ENCODE data around the gene RRN3. TPM values are rescaled to one million over a fixed set of nuclear protein-coding genes. Genes with fewer than 3 reads are reported as not detected.

RRN3 gene
- total and polyA plus RNA-seq, 9 of the 15 experiments (the other 6 are each of a cell fraction or from before 2014, with no cell fraction given) = 22.2 to 49.5 (median 28.4) TPM

GRCh38 chr16:15054357-15055140 lies 39.5 kb downstream of the RRN3 start:
- Histone ChIP-seq H3K27ac (ENCODE audit: extremely low read depth, low read depth, low read length) (no peak overlapping the region), H3K4me1 (replicated peaks in 1 of 2; ENCODE audit: control insufficient read depth in 2 of 2, insufficient read depth in 2 of 2, low read length in 2 of 2) (peaks cover 2 to 20% of the 10 kb centered on the region in 2 experiments; a peak in 3 of 5 replicates), H2AFZ (ENCODE audit: low read depth, low read length) (peak overlapping the region; percentile 87; the same call in 1 of the 2 replicates), H3K9me1 (ENCODE audit: control insufficient read depth, insufficient read depth, low read length) (no peaks in the 10 kb centered on the region), H4K20me1 (replicated peaks; ENCODE audit: control insufficient read depth, insufficient read depth, low read length) (no peaks in the 10 kb centered on the region), H3K79me2 (ENCODE audit: control insufficient read depth, insufficient read depth, low read length) (peaks cover 11% of the 10 kb centered on the region; the same call in 1 of the 3 replicates), H3K36me3 (ENCODE audit: control insufficient read depth, insufficient read depth, low read length) (peaks cover 9% of the 10 kb centered on the region; the same call in 2 of the 3 replicates), H3K9me3 (replicated peaks; ENCODE audit: control insufficient read depth, insufficient read depth, low read depth, low read length) (peaks cover 5% of the 10 kb centered on the region; the same call in 1 of the 2 replicates), H3K4me3 (peak overlapping the region; percentile 94), H3K9ac (ENCODE audit: insufficient read depth in 1 of 2, low read depth in 2 of 2, low read length in 2 of 2) (no peak overlapping the region; a peak in 1 of 4 replicates), H3K27me3 (ENCODE audit: control insufficient read depth in 2 of 2, insufficient read depth in 2 of 2, low read length in 2 of 2) (no peaks in the 10 kb centered on the region), H3K4me2 (ENCODE audit: insufficient read depth, low read length) (peak overlapping the region; percentile 82; the same call in 1 of the 2 replicates)
- intact Hi-C loops (cut with micrococcal nuclease) (no loop called here), in situ Hi-C loops (cut with MboI) (loop anchor here (25.0 kb wide), 1 partner anchor 167 kb away; no protein-coding TSS in a partner anchor)
- BruUV-seq (replicated peaks) = TSS peak; percentile 45
- DNase-seq (ENCODE audit: extremely low read depth in 1 of 4, low spot score in 3 of 4) (no peak), FAIRE-seq (peak; percentile 42), ATAC-seq (no peak)
- no peak for TF ChIP-seq ZNF143 (CRISPR knock-in tag; IDR thresholded peaks at IDR 0.05)
- 0 out of 2 replicates have a peak, but pooled peaks have one; percentile 66 for TF ChIP-seq ZNF766 (CRISPR knock-in tag; conservative IDR thresholded peaks at IDR 0.05)
- TF ChIP-seq TRIM28 (IDR thresholded peaks at IDR 0.05) = peak; percentile 54
- TF ChIP-seq ZNF316 (IDR thresholded peaks at IDR 0.05) = peak; percentile 67
- no peak for TF ChIP-seq CBX2 (IDR thresholded peaks at IDR 0.05; ENCODE audit: insufficient read depth, low read length, poor library complexity, severe bottlenecking)
- TF ChIP-seq ELF1 (tag; IDR thresholded peaks at IDR 0.05) = no peak
- TF ChIP-seq SMAD2 (IDR thresholded peaks at IDR 0.05; ENCODE audit: low read depth, low read length) = no peak
- TF ChIP-seq MBD1 (CRISPR knock-in tag; IDR thresholded peaks at IDR 0.05) = 0 out of 2 replicates have a peak, but pooled peaks have one; percentile 28
- TF ChIP-seq TRIM24 (IDR thresholded peaks at IDR 0.05) = 0 out of 4 replicates have a peak, but pooled peaks of 1 of the 2 experiments have one; percentile 25
- TF ChIP-seq KAT8 (IDR thresholded peaks at IDR 0.05; ENCODE audit: low read depth) = no peak
- no peak for TF ChIP-seq PHB (CRISPR knock-in tag; IDR thresholded peaks at IDR 0.05)
- TF ChIP-seq TGIF2 (CRISPR knock-in tag; IDR thresholded peaks at IDR 0.05) = no peak
- no peak for TF ChIP-seq ZBTB5 (IDR thresholded peaks at IDR 0.05)
- 81% methylated on average over 19 of the region's 19 CpGs for WGBS (ENCODE audit: insufficient coverage, low coverage, missing lambda C conversion rate)
- CTCF ChIA-PET (ENCODE audit: low intra/inter-chr PET ratio) = no interaction called here
- POLR2A ChIA-PET = no interaction called here
